ENCODE data around the gene DTX3. TPM values are rescaled to one million over a fixed set of nuclear protein-coding genes. Genes with fewer than 3 reads are reported as not detected.

Gene DTX3
- total RNA-seq, 1 experiment from 2014 or later = 0.37 TPM

GRCh38 chr12:57612711-57613426 is 8.2 kb downstream of the DTX3 start:
- Histone ChIP-seq H4K20me1 (ENCODE audit: insufficient read depth) (no peaks in the 10 kb centered on the region), H3K27me3 (ENCODE audit: insufficient read depth, low read length) (no peaks in the 10 kb centered on the region), H3K36me3 (ENCODE audit: control insufficient read depth in 1 of 2, insufficient read depth in 2 of 2, low read length in 2 of 2) (no peaks in the 10 kb centered on the region), H3K4me1 (ENCODE audit: control insufficient read depth in 1 of 2, insufficient read depth in 2 of 2, low read length in 2 of 2) (peaks cover 0 to 9% of the 10 kb centered on the region in 2 experiments; a peak in 1 of 4 replicates), H3K4me3 (replicated peaks in 1 of 2; ENCODE audit: low read depth in 1 of 2, low read length in 2 of 2) (no peak overlapping the region), H3K9me2 (ENCODE audit: insufficient read depth) (no peaks in the 10 kb centered on the region), H3K9me3 (ENCODE audit: control insufficient read depth in 1 of 2, insufficient read depth in 1 of 2, low read depth in 1 of 2, low read length in 2 of 2) (no peaks in the 10 kb centered on the region), H2AFZ (ENCODE audit: low read depth, low read length, poor library complexity, severe bottlenecking) (no peak overlapping the region), H3K9ac (ENCODE audit: low read length) (no peak overlapping the region), H3K79me2 (ENCODE audit: insufficient read depth, low read length) (no peaks in the 10 kb centered on the region), H3K27ac (ENCODE audit: low read depth, low read length) (no peak overlapping the region), H3K4me2 (ENCODE audit: low read length) (no peak overlapping the region)
- intact Hi-C loops (cut with micrococcal nuclease) = no loop called here
- RAD21 ChIA-PET (ENCODE audit: low non-redundant PET in 1 of 2, low total read pairs in 2 of 2, uncharacterized antibody in 2 of 2, unreplicated experiment in 2 of 2) = no interaction called here
- no TSS peak for BruUV-seq (replicated peaks)
- DNase-seq (ENCODE audit: low read depth, low spot score) = no peak
- no peak for TF ChIP-seq REST (IDR thresholded peaks at IDR 0.05; ENCODE audit: low read depth)
- TF ChIP-seq POLR2AphosphoS5 (IDR thresholded peaks at IDR 0.05; ENCODE audit: low read depth, low read length) = no peak
- TF ChIP-seq JUND (IDR thresholded peaks at IDR 0.05) = no peak
- no peak for TF ChIP-seq RAD21 (IDR thresholded peaks at IDR 0.05; ENCODE audit: low read depth)
- TF ChIP-seq POLR2A (IDR thresholded peaks at IDR 0.05; ENCODE audit: borderline replicate concordance, extremely low read depth, insufficient read depth, insufficient read length) = no peak
- POLR2A ChIA-PET = no interaction called here
- CTCF ChIA-PET = interaction anchor here (2.0 kb wide), 1 partner anchor 29 kb away, joined by 7 read pairs; no protein-coding TSS in a partner anchor
- no peak for ATAC-seq

Measured in HCT116 (cell line).